Neural cell (in vitro differentiated cells): ENCODE data around the gene PIP4K2A.

ENCODE experiments used
- EP300 ChIP-seq: fragments of 450-650 bp; conservative IDR thresholded peaks from 2 replicates; pipeline ENCODE4 v1.6.1; 2014; ENCODE audit warnings: antibody characterized with exemption, mild to moderate bottlenecking, moderate library complexity; ENCODE audit not compliant: poor library complexity, severe bottlenecking
- EZH2 ChIP-seq: fragments of 200-600, 300-800 bp; shearing (Covaris generic), sonication (generic); IDR thresholded peaks from 2 replicates; pipeline ENCODE4 v1.6.1; 2014; ENCODE audit warnings: antibody characterized with exemption, low read length, borderline replicate concordance, mild to moderate bottlenecking; ENCODE audit not compliant: insufficient read depth, poor library complexity, severe bottlenecking
- MXI1 ChIP-seq: fragments of 450-650 bp; conservative IDR thresholded peaks from 2 replicates; pipeline ENCODE4 v1.6.1; 2014; ENCODE audit warnings: antibody characterized with exemption, mild to moderate bottlenecking; ENCODE audit not compliant: poor library complexity, severe bottlenecking
- POLR2AphosphoS5 ChIP-seq: IDR thresholded peaks from 2 replicates; pipeline ENCODE4 v1.6.1; 2012
- RAD21 ChIP-seq: fragments of 450-650 bp; conservative IDR thresholded peaks from 2 replicates; pipeline ENCODE4 v1.6.1; 2014; ENCODE audit warnings: antibody characterized with exemption, mild to moderate bottlenecking, moderate library complexity
- SMC3 ChIP-seq: fragments of 450-650 bp; conservative IDR thresholded peaks from 2 replicates; pipeline ENCODE4 v1.6.1; 2014; ENCODE audit warnings: antibody characterized with exemption, mild to moderate bottlenecking, moderate library complexity; ENCODE audit not compliant: poor library complexity
- TAF1 ChIP-seq: IDR thresholded peaks from 2 replicates; pipeline ENCODE4 v1.6.1; 2012; ENCODE audit warnings: low read depth
- TF ChIP-seq, protein P1 (sequence below): fragments of 450-650 bp; IDR thresholded peaks from 2 replicates; pipeline ENCODE4 v1.5.1; 2014; ENCODE audit warnings: antibody characterized with exemption, mild to moderate bottlenecking, moderate library complexity; ENCODE audit not compliant: poor library complexity, severe bottlenecking
- TF ChIP-seq, protein P2 (sequence below): IDR thresholded peaks from 2 replicates; pipeline ENCODE4 v1.6.1; 2012; ENCODE audit warnings: borderline replicate concordance

- TF ChIP-seq, protein P1, sequence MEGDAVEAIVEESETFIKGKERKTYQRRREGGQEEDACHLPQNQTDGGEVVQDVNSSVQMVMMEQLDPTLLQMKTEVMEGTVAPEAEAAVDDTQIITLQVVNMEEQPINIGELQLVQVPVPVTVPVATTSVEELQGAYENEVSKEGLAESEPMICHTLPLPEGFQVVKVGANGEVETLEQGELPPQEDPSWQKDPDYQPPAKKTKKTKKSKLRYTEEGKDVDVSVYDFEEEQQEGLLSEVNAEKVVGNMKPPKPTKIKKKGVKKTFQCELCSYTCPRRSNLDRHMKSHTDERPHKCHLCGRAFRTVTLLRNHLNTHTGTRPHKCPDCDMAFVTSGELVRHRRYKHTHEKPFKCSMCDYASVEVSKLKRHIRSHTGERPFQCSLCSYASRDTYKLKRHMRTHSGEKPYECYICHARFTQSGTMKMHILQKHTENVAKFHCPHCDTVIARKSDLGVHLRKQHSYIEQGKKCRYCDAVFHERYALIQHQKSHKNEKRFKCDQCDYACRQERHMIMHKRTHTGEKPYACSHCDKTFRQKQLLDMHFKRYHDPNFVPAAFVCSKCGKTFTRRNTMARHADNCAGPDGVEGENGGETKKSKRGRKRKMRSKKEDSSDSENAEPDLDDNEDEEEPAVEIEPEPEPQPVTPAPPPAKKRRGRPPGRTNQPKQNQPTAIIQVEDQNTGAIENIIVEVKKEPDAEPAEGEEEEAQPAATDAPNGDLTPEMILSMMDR = no peak
- TF ChIP-seq EZH2 = no peak
- TF ChIP-seq POLR2AphosphoS5 = no peak
- no peak for TF ChIP-seq TAF1
- no peak for TF ChIP-seq SMC3
- TF ChIP-seq, protein P2, sequence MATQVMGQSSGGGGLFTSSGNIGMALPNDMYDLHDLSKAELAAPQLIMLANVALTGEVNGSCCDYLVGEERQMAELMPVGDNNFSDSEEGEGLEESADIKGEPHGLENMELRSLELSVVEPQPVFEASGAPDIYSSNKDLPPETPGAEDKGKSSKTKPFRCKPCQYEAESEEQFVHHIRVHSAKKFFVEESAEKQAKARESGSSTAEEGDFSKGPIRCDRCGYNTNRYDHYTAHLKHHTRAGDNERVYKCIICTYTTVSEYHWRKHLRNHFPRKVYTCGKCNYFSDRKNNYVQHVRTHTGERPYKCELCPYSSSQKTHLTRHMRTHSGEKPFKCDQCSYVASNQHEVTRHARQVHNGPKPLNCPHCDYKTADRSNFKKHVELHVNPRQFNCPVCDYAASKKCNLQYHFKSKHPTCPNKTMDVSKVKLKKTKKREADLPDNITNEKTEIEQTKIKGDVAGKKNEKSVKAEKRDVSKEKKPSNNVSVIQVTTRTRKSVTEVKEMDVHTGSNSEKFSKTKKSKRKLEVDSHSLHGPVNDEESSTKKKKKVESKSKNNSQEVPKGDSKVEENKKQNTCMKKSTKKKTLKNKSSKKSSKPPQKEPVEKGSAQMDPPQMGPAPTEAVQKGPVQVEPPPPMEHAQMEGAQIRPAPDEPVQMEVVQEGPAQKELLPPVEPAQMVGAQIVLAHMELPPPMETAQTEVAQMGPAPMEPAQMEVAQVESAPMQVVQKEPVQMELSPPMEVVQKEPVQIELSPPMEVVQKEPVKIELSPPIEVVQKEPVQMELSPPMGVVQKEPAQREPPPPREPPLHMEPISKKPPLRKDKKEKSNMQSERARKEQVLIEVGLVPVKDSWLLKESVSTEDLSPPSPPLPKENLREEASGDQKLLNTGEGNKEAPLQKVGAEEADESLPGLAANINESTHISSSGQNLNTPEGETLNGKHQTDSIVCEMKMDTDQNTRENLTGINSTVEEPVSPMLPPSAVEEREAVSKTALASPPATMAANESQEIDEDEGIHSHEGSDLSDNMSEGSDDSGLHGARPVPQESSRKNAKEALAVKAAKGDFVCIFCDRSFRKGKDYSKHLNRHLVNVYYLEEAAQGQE = no peak
- TF ChIP-seq EP300 = no peak
- TF ChIP-seq MXI1 = no peak
- TF ChIP-seq RAD21 = no peak
Observed at GRCh38 chr10:22702348-22702747, 12.0 kb downstream of the PIP4K2A start.
